ENCODE data around the gene MAZ. TPM values are rescaled to one million over a fixed set of nuclear protein-coding genes. Genes with fewer than 3 reads are reported as not detected.

The MAZ gene
- total and polyA plus RNA-seq, 2 of the 13 experiments (the other 11 are each of a cell fraction or from before 2014, with no cell fraction given): 203 to 277 TPM

GRCh38 chr16:29806641-29807425 is 504 bp downstream of the MAZ start (continued):
- TF ChIP-seq PRDM4 (CRISPR knock-in tag; IDR thresholded peaks at IDR 0.05; ENCODE audit: borderline replicate concordance) (peak; percentile 57; the same call in 1 of the 2 replicates), ZNF772 (CRISPR knock-in tag; IDR thresholded peaks at IDR 0.05) (no peak), AGO2 (optimal IDR thresholded peaks at IDR 0.05; ENCODE audit: low read depth, low read length) (peak; percentile 7), SAP130 (CRISPR knock-in tag; IDR thresholded peaks at IDR 0.05; ENCODE audit: low read depth) (peak; percentile 19; the same call in 1 of the 2 replicates), KDM1A (CRISPR knock-in tag; IDR thresholded peaks at IDR 0.05) (no peak), ZNF557 (CRISPR knock-in tag; IDR thresholded peaks at IDR 0.05) (no peak), ZBTB2 (CRISPR knock-in tag; IDR thresholded peaks at IDR 0.05; ENCODE audit: low read depth) (peak; percentile 89), KLF16 (CRISPR knock-in tag; IDR thresholded peaks at IDR 0.05) (peak in 1 of 2 experiments; percentile 27; a peak in 1 of 4 replicates), EP300 (IDR thresholded peaks at IDR 0.05; ENCODE audit: low read depth in 2 of 2, low read length in 2 of 2) (no peak), EP300 (CRISPR knock-in tag; IDR thresholded peaks at IDR 0.05; ENCODE audit: borderline replicate concordance) (peak; percentile 20; the same call in 1 of the 2 replicates), RARA (CRISPR knock-in tag; IDR thresholded peaks at IDR 0.05) (0 out of 2 replicates have a peak, but pooled peaks have one; percentile 17), ZC3H4 (CRISPR knock-in tag; IDR thresholded peaks at IDR 0.05; ENCODE audit: borderline replicate concordance) (peak; percentile 86; the same call in 1 of the 2 replicates), ARID5B (CRISPR knock-in tag; IDR thresholded peaks at IDR 0.05) (0 out of 2 replicates have a peak, but pooled peaks have one; percentile 10), ZNF878 (CRISPR knock-in tag; IDR thresholded peaks at IDR 0.05) (no peak), GLI4 (CRISPR knock-in tag; IDR thresholded peaks at IDR 0.05; ENCODE audit: borderline replicate concordance) (no peak), POLR2A (IDR thresholded peaks at IDR 0.05; ENCODE audit: insufficient read depth in 1 of 2, low read depth in 2 of 2, low read length in 2 of 2) (peak in 1 of 2 experiments; percentile 58; a peak in 1 of 4 replicates), TGIF2 (CRISPR knock-in tag; IDR thresholded peaks at IDR 0.05) (peak; percentile 53; the same call in 1 of the 2 replicates)
- TF ChIP-seq, protein P1, sequence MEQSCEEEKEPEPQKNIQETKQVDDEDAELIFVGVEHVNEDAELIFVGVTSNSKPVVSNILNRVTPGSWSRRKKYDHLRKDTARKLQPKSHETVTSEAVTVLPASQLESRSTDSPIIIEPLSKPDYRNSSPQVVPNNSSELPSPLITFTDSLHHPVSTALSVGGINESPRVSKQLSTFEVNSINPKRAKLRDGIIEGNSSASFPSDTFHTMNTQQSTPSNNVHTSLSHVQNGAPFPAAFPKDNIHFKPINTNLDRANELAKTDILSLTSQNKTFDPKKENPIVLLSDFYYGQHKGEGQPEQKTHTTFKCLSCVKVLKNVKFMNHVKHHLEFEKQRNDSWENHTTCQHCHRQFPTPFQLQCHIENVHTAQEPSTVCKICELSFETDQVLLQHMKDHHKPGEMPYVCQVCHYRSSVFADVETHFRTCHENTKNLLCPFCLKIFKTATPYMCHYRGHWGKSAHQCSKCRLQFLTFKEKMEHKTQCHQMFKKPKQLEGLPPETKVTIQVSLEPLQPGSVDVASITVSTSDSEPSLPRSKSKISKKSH (CRISPR knock-in tag; IDR thresholded peaks at IDR 0.05; ENCODE audit: borderline replicate concordance): 0 out of 2 replicates have a peak, but pooled peaks have one; percentile 34
- TF ChIP-seq, protein P2, sequence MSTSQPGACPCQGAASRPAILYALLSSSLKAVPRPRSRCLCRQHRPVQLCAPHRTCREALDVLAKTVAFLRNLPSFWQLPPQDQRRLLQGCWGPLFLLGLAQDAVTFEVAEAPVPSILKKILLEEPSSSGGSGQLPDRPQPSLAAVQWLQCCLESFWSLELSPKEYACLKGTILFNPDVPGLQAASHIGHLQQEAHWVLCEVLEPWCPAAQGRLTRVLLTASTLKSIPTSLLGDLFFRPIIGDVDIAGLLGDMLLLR (CRISPR knock-in tag; IDR thresholded peaks at IDR 0.05): no peak

Measured in HepG2 (cell line).